ENCODE data around the gene TSR2.

The TSR2 gene, protein sequence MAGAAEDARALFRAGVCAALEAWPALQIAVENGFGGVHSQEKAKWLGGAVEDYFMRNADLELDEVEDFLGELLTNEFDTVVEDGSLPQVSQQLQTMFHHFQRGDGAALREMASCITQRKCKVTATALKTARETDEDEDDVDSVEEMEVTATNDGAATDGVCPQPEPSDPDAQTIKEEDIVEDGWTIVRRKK

GRCh38 chrX:54439960-54440871 lies at the start of gene TSR2:
Gene TSR2 (plus strand): TSS chrX:54440404. CDS start chrX:54440422, 18 bp downstream.
- peak; percentile 70 for DNase-seq

DNA sequence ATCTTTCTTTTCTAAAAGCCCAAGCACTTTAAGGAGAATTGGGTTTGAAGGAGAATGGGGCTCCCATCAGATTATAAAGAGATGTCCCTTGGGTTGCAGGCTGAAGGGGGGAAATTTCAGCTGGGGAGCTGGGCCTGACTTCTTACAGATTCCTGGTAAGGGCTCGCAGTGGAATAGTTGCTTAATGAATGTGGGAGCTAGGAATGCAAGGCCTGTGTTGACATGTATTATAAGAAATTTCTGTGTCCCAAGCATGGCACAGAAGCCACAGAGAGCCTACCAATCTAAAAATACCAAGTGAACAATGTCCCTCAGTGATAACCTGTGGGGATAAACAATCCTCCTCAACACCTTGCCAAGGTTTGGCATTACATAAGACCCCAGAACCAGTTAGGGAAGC lies 43.1 kb upstream of the TSR2 start:
- no peak for DNase-seq

GRCh38 chrX:54407266-54407665 lies 32.9 kb upstream of the TSR2 start:
- DNase-seq, result no peak

- DNase-seq, result no peak
Observed at GRCh38 chrX:54411732-54412131, 28.5 kb upstream of the TSR2 start.

- no peak for DNase-seq
Observed at GRCh38 chrX:54413753-54414152, 26.5 kb upstream of the TSR2 start.

GRCh38 chrX:54415534-54416350 lies 24.5 kb upstream of the TSR2 start:
- no peak for DNase-seq

DNA sequence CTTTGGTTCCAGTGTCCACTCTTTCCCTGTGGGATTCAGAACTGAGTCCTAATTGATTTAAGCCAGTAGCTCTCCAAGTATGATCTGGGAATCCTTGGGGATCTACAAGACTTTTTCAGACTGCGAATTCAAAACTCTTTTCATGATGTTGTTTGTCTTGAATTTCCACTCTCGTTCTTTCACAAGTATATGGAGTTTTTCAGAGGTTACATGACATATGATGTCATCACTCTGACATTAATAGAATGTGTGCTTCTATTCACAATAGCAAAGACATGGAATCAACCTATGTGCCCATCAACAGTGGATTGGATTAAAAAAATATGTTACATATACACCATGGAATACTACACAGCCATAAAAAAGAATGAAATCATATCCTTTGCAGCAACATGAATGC lies 23.2 kb upstream of the TSR2 start:
- no peak for DNase-seq

DNA sequence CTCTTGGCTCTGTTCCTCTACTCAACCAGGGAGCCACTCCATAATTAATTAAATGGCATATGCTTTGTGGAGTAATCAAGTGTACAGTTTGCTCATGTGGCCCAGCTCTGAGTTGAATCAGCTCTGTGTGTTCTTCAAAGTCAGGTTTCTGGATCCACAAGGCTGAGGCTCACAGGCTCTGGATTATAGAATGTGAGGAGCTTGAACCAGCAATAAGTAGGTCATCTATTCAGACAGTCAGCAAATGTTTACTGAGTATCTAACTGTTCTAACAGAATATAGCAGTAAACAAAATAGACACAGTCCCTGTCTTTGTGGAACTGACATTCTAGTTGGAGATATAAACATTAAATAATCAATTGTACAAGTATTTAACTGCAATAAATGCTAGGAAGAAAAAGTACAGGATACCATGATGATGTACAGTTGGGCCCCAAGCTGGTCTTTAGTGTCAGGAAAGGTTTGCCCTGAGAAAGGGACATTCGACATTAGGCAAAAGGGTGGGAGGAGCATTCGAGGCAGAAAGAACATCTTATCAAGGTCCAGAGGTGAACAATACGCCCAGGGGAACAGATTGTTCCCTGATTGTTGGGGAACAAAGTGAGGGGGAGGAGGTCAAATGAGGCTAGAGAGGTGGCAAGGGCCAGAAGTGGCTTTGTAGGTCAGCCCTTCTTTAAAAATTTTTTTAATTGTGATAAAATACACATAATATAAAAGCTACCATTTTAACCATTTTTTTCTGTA lies 20.5 kb upstream of the TSR2 start:
- DNase-seq, result no peak

- no peak for DNase-seq
Observed at GRCh38 chrX:54422168-54422567, 18.0 kb upstream of the TSR2 start.

DNA sequence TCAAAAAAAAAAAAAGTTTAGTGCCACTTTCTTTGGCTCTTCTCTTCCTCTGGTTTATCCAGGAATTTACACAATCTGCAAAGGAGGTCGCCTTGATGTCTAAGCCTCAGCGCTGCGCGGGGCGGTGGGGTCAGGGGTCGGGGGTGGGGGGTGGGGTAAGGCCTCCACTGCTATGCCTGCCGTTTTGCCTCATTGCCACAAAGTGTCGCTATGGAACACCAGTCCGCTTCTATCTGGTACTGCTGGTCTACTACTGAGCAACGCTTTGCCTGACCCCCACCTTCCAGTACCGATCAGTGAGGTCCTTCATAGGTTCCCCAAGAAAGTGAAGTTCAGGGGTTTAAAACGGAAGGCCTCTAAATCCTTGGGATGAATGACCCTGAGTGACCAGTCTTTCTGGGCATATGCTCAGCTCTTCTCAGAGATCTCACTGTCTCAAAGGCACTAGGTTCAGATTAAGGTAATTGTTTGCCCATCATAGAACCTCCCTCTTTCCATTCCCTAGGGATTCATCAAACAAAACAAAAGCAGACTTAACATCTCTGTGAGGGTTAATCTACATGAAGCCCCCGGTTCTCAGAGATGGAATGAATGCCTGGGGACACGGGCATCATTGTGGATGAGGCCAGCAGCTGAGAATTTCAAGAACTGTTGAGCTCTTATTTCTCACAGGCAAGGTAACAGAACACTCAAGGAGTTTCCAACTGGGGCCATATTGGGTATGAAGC lies 16.9 kb upstream of the TSR2 start:
- no peak for DNase-seq

DNA sequence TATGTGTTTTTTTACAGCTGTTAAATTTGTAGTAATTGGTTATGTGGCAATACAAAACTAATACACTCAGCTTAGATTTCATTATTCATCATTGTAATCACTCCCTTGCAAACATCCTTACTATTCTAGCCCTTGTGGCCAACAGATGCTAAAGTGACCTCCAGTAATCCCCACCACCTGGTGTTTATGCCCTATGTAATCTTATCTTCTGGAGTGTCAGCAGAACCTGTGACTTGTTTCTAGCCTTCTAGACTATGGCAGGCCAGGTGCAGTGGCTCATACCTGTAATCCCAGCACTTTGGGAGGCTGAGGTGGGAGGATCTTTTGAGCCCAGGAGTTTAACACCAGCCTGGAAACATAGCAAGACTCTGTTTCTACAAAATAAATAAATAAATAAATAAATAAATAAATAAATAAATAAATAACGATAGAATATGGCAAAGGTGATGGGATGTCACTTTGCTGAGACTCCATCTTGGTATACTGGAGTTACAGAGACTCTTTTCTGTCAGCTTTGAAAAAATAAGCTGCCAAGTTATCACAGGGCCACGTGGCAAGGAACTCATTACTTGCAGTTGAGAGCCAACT lies 12.3 kb upstream of the TSR2 start:
- no peak for DNase-seq

GRCh38 chrX:54430519-54430918 lies 9.7 kb upstream of the TSR2 start:
- no peak for DNase-seq

DNA sequence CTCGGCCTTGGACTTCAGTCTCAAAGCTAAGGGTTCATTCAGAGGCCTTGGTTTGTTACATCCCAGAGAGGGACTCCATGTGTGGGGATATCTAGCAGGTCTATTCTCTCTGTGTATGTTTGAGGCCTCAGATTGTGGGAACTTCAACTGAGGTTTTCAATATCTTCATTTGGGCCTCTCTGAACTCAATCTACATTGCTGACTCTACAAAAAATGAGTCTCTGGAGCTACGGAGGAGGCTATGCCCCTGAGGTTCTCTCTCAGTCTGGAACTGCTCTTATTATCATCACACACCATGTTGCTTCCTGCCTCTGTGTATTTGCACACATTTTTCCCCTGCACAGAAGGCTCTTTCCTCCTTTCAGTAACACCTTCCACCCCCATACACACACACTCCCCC lies 5.1 kb upstream of the TSR2 start:
- no peak for DNase-seq

DNA sequence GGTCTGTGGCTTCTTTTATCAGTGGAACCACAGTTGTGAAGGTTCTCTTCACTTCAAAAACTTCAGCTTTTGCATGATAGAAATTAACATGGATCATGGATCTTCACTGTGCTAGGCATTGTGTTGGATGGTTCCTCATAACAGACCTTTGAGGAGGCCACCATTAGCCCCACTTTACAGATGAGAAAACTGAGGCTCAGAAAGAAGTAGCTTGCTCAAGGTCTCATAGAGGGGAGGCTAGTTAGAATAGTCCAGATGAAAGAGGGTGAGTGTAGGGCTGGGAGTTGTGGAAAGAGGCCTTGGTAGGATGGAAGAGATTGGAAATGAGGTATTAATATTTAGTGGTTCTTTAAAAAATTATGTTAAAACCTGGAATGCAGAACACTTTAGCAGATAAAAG lies 2.6 kb downstream of the TSR2 start:
- DNase-seq, result no peak

GRCh38 chrX:54444752-54445151 lies 4.5 kb downstream of the TSR2 start:
- no peak for DNase-seq

GRCh38 chrX:54446084-54446483 lies 5.9 kb downstream of the TSR2 start:
- DNase-seq, result no peak

- DNase-seq, result no peak
Observed at GRCh38 chrX:54447461-54447860, 7.3 kb downstream of the TSR2 start.

DNA sequence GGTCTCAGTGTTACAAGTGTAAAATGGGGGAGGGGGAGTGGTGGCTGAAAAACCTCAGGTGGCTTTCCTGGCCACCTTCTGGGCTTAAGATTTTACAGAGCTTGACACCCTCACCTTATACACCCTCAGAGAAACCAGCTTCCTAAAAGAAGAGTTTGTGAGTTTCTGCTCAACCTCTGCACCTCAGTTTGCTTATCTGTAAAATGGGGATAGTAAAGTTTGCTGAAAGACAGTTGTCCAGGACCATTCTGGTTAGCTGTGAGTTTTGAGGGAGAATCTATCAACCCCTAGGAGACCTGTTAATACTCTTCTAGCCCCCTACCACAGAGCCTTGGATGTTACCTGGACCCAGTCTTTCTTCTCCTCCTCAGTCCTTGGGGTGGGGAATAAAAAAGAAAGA lies 9.7 kb downstream of the TSR2 start:
- DNase-seq, result no peak

GRCh38 chrX:54452920-54453319 lies 12.7 kb downstream of the TSR2 start:
- no peak for DNase-seq

DNA sequence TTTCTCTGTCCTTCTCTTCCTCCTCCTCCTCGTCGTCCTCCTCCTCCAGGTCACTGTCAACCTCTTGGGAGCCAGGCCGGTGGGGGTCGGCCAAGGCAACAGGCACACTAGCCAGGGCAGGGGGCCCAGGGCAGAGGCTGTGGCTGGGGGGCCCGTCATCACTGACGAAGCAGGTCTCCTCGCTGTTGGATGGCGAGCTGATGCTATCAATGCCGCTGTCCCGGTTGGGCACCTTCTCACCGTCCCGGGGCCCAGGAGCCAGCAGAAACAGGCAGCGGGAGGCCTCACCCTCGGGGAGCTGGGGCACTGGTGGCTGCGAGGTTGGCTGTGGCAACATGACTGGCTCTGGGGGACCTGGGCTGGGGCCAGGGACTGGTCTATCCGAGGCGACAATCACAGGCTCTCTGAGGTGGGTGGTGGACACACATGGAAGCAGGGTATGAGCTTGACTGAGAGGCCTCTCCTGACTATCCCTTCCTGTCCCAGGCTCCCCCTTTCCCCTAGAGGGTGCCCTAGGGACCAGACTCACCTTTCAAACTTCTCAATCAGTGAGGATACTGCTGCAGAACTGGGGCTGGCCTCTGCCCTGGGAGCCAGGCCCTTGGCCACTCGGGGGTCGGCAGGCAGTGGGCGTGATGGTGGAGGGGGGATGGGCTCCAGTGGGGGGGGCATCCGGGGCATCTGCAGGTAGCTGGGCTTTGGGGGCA lies 30.0 kb downstream of the TSR2 start:
- no peak for DNase-seq
